Kidney (tissue), 14 donors: Measurements from ENCODE around the gene EFCAB7. TPM values are rescaled to one million over a fixed set of nuclear protein-coding genes. Genes with fewer than 3 reads are reported as not detected.
A peak's percentile ranks its signal among the peaks of the same experiment; 100 is the strongest.

Experiments used
- DNase-seq, 5 donors: peaks; one replicate each; pipeline ENCODE4 v3.0.0-alpha.2; 2013 to 2020
- FAIRE-seq: peaks from 2 replicates; lab custom pipeline; 2012; peaks lifted over from hg19 to GRCh38; lab: Jason Lieb, UNC
- H3K27ac ChIP-seq, 2 donors: one replicate each; pipeline ENCODE4 v1.7.0; 2013; ENCODE audit warnings: low read depth in 2 of 2, low read length in 2 of 2, inconsistent platforms in 1 of 2
- H3K27me3 ChIP-seq: one replicate; pipeline ENCODE4 v1.7.1; 2013; ENCODE audit warnings: low read length, inconsistent platforms; ENCODE audit not compliant: control insufficient read depth, insufficient read depth
- H3K36me3 ChIP-seq, 3 donors: one replicate each; pipeline versions ENCODE4 v1.7.0 to v1.7.1; 2013; ENCODE audit warnings: low read length in 3 of 3, control low read depth in 1 of 3, inconsistent platforms in 1 of 3; ENCODE audit not compliant: insufficient read depth in 3 of 3, control insufficient read depth in 2 of 3
- H3K4me1 ChIP-seq, 3 donors: one replicate each; pipeline versions ENCODE4 v1.7.0 to v1.7.1; 2013; ENCODE audit warnings: low read length in 3 of 3, inconsistent platforms in 1 of 3, low read depth in 1 of 3; ENCODE audit not compliant: control insufficient read depth in 2 of 3, insufficient read depth in 2 of 3
- H3K4me3 ChIP-seq, 3 donors: one replicate each; pipeline versions ENCODE4 v1.7.0 to v1.8.1; 2013; ENCODE audit warnings: low read length in 3 of 3, control low read depth in 1 of 3, inconsistent platforms in 1 of 3
- H3K9ac ChIP-seq, 3 donors: one replicate each; pipeline versions ENCODE4 v1.7.0 to v1.7.1; 2013; ENCODE audit warnings: low read length in 3 of 3, control low read depth in 1 of 3, inconsistent platforms in 1 of 3
- H3K9me3 ChIP-seq, 3 donors: one replicate each; pipeline versions ENCODE4 v1.7.0 to v1.7.1; 2013; ENCODE audit warnings: low read length in 3 of 3, control low read depth in 1 of 3, inconsistent platforms in 1 of 3; ENCODE audit not compliant: control insufficient read depth in 2 of 3, insufficient read depth in 1 of 3
- CTCF ChIP-seq: IDR thresholded peaks from 3 replicates; pipeline ENCODE4 v1.5.1; 2012; ENCODE audit warnings: mild to moderate bottlenecking, moderate library complexity, borderline replicate concordance; ENCODE audit not compliant: insufficient read depth; ENCODE audit errors: extremely low read depth
- intact Hi-C: fragments of 100-400 bp; cut with DNase I; formaldehyde crosslinking; loops from one replicate; pipeline ENCODE4 v1.11.1; 2022
- polyA plus RNA-seq: library from polyadenylated mRNA; stranded (reverse); fragments of 350-450 nt; fragmentation: Illumina TruSeq; extraction: RNeasy Lipid Tissue Mini Kit (QIAGEN cat#74804); gene quantifications from one replicate; pipeline ENCODE4 v1.2.3, GENCODE V29; 2014; ENCODE audit warnings: low read depth, low replicate concordance; ENCODE audit not compliant: insufficient read depth
- total RNA-seq: library from RNA; stranded (reverse); fragmentation: NEBNext Ultra II Directional; extraction: Animal tissue kit (Norgen Biotek cat#: 25700); gene quantifications from one replicate; pipeline ENCODE4 v1.2.1, GENCODE V29; 2021
- donor health status: control.
- donor health status: control.
- donor health status: control.
- donor health status: control.
- donor health status: control.
- donor health status: DM: yes; HTN: yes; CAD: no.
- donor health status: Normal renal cell carcinoma (clear cell type).

The EFCAB7 gene
- total and polyA plus RNA-seq, 2 donors from 2014 or later = 5.1 to 9.6 TPM

GRCh38 chr1:63533931-63534330 lies 10.6 kb downstream of the EFCAB7 start:
- TF ChIP-seq CTCF = no peak
- FAIRE-seq (peak; percentile 15), DNase-seq (no peak)
- peaks cover 0 to 13% (median 3%) of the 10 kb centered on the region in 3 donors for H3K36me3 ChIP-seq
- no peak overlapping the region for H3K27ac ChIP-seq
- no peaks in the 10 kb centered on the region for H3K27me3 ChIP-seq
- H3K4me3 ChIP-seq = no peak overlapping the region
- intact Hi-C loops = no loop called here
- no peaks in the 10 kb centered on the region for H3K9me3 ChIP-seq
- H3K4me1 ChIP-seq = no peaks in the 10 kb centered on the region
- H3K9ac ChIP-seq = no peak overlapping the region

GRCh38 chr1:63534406-63534805 lies 11.1 kb downstream of the EFCAB7 start:
- TF ChIP-seq CTCF = no peak
- FAIRE-seq (no peak), DNase-seq (no peak)
- Histone ChIP-seq H3K4me3 (no peak overlapping the region), H3K27ac (no peak overlapping the region), H3K36me3 (peaks cover 0 to 13% (median 3%) of the 10 kb centered on the region in 3 donors), H3K4me1 (no peaks in the 10 kb centered on the region), H3K9me3 (no peaks in the 10 kb centered on the region), H3K27me3 (no peaks in the 10 kb centered on the region), H3K9ac (no peak overlapping the region)
- intact Hi-C loops = no loop called here

GRCh38 chr1:63537006-63537405 lies 13.7 kb downstream of the EFCAB7 start:
- Histone ChIP-seq H3K4me1 (no peaks in the 10 kb centered on the region), H3K9me3 (no peaks in the 10 kb centered on the region), H3K27ac (no peak overlapping the region), H3K4me3 (no peak overlapping the region), H3K27me3 (no peaks in the 10 kb centered on the region), H3K9ac (no peak overlapping the region), H3K36me3 (peaks cover 0 to 13% (median 3%) of the 10 kb centered on the region in 3 donors)
- FAIRE-seq (no peak), DNase-seq (no peak)
- intact Hi-C loops = no loop called here
- no peak for TF ChIP-seq CTCF

GRCh38 chr1:63537940-63538339 lies 14.6 kb downstream of the EFCAB7 start:
- DNase-seq (no peak), FAIRE-seq (peak; percentile 90)
- no peaks in the 10 kb centered on the region for H3K9me3 ChIP-seq
- H3K27me3 ChIP-seq = no peaks in the 10 kb centered on the region
- intact Hi-C loops = no loop called here
- peaks cover 2 to 7% (median 3%) of the 10 kb centered on the region in 3 donors for H3K36me3 ChIP-seq
- no peaks in the 10 kb centered on the region for H3K4me1 ChIP-seq
- H3K4me3 ChIP-seq = no peak overlapping the region
- no peak overlapping the region for H3K27ac ChIP-seq
- no peak for TF ChIP-seq CTCF
- H3K9ac ChIP-seq = no peak overlapping the region
